Neural progenitor cell (in vitro differentiated cells): ENCODE results near the gene CFAP43.

ENCODE experiments used
- EZH2 ChIP-seq: fragments of 200-600 bp; sonication (generic); IDR thresholded peaks from 2 replicates; pipeline ENCODE4 v1.6.1; 2017; ENCODE audit warnings: antibody characterized with exemption, mild to moderate bottlenecking, moderate library complexity
- EZH2phosphoT487 ChIP-seq: fragments of 200-600 bp; sonication (generic); IDR thresholded peaks from 2 replicates; pipeline ENCODE4 v1.6.1; 2017; ENCODE audit warnings: antibody characterized with exemption
- TF ChIP-seq, protein P1 (sequence below): fragments of 200-600 bp; sonication (generic); IDR thresholded peaks from 2 replicates; pipeline ENCODE4 v1.5.1; 2017; ENCODE audit warnings: antibody characterized with exemption, mild to moderate bottlenecking

DNA sequence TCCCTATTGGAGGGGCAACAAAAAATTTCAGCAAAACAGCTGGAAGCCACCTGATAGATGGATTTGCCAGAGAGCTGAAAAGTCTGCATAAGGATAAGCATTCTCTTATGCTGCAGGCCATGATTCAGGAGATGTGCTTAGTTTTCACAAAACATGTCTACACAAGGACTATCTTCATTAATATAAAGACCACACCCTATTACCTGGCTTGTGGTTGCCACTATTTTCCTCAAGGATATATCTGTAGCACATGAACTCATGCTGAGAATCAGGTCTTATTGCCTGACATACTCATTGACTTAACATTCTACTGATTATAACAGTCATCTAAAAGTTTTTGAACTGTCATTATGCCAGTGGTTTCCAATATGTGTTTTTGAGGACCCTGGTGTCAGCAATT, 139.4 kb downstream of the CFAP43 start:
- TF ChIP-seq, protein P1, sequence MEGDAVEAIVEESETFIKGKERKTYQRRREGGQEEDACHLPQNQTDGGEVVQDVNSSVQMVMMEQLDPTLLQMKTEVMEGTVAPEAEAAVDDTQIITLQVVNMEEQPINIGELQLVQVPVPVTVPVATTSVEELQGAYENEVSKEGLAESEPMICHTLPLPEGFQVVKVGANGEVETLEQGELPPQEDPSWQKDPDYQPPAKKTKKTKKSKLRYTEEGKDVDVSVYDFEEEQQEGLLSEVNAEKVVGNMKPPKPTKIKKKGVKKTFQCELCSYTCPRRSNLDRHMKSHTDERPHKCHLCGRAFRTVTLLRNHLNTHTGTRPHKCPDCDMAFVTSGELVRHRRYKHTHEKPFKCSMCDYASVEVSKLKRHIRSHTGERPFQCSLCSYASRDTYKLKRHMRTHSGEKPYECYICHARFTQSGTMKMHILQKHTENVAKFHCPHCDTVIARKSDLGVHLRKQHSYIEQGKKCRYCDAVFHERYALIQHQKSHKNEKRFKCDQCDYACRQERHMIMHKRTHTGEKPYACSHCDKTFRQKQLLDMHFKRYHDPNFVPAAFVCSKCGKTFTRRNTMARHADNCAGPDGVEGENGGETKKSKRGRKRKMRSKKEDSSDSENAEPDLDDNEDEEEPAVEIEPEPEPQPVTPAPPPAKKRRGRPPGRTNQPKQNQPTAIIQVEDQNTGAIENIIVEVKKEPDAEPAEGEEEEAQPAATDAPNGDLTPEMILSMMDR, result no peak
- no peak for TF ChIP-seq EZH2
- no peak for TF ChIP-seq EZH2phosphoT487
